Measurements from ENCODE around the gene MAP4K2. TPM values are rescaled to one million over a fixed set of nuclear protein-coding genes. Genes with fewer than 3 reads are reported as not detected.
A peak's percentile ranks its signal among the peaks of the same experiment; 100 is the strongest.
"Not testable (repeated sequence)": the region's sequence is repeated elsewhere in the genome, so short reads cannot be mapped to it uniquely, and the experiment has no call there.

MAP4K2 gene
- total and polyA plus RNA-seq, 4 donors: 15.0 to 41.8 (median 23.8) TPM

DNA sequence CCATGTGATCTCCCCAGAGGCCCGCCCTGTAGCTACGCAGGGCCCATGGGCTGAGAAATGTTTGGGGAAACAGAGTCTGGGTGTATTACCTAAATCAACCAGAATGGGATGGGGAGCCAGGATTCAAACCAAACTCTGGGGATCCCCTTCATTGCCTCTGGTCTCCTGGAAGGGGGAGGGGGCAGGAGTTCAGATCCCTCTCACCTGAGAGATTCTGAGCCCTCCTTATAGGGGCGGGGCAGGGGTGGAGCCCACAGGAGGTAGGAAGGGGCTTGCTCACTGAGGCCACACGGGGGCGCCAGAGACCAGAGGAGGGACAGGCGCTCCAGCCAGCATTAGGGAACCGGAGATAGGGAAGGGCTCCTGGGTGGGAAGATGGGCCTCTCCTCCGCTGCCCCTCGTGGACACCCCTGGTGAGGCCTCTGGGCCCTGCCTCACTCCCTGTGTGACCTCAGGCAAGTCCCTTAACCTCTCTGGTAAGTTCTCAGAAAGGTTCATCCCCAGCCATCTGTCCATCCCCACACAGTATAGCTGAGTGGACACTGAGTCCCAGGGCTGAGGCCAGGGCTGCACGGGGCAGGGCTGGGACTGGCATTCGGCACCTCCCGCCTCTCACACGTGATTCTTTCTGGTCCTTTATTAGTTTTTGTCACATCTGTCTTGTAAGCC is 44.1 kb upstream of the MAP4K2 start:
- H3K27me3 ChIP-seq (ENCODE audit: control insufficient read depth in 3 of 3, insufficient read depth in 3 of 3, low read length in 2 of 3): no peaks in the 10 kb centered on the region
- peak; percentile 90 to 94 (median 92) for DNase-seq
- TF ChIP-seq, protein P1, sequence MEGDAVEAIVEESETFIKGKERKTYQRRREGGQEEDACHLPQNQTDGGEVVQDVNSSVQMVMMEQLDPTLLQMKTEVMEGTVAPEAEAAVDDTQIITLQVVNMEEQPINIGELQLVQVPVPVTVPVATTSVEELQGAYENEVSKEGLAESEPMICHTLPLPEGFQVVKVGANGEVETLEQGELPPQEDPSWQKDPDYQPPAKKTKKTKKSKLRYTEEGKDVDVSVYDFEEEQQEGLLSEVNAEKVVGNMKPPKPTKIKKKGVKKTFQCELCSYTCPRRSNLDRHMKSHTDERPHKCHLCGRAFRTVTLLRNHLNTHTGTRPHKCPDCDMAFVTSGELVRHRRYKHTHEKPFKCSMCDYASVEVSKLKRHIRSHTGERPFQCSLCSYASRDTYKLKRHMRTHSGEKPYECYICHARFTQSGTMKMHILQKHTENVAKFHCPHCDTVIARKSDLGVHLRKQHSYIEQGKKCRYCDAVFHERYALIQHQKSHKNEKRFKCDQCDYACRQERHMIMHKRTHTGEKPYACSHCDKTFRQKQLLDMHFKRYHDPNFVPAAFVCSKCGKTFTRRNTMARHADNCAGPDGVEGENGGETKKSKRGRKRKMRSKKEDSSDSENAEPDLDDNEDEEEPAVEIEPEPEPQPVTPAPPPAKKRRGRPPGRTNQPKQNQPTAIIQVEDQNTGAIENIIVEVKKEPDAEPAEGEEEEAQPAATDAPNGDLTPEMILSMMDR (IDR thresholded peaks at IDR 0.05; ENCODE audit: control extremely low read depth, extremely low read depth): peak; percentile 98
- no peaks in the 10 kb centered on the region for H3K36me3 ChIP-seq (ENCODE audit: control insufficient read depth in 4 of 4, insufficient read depth in 4 of 4, low read length in 4 of 4)
- H3K27ac ChIP-seq (ENCODE audit: low read depth in 1 of 2, low read length in 1 of 2): no peak overlapping the region
- H3K9ac ChIP-seq (ENCODE audit: insufficient read depth in 1 of 2, low read length in 2 of 2): no peak overlapping the region
- 21 to 38% methylated on average over 12 to 13 of the region's 13 CpGs for WGBS, 2 donors
- no peaks in the 10 kb centered on the region for H3K9me3 ChIP-seq (ENCODE audit: control insufficient read depth in 4 of 4, insufficient read depth in 3 of 4, low read length in 3 of 4)
- peaks cover 0 to 30% (median 12%) of the 10 kb centered on the region in 5 donors for H3K4me1 ChIP-seq (ENCODE audit: control insufficient read depth in 5 of 5, insufficient read depth in 5 of 5, low read length in 5 of 5)
- H3K4me3 ChIP-seq: no peak overlapping the region
- peak; percentile 67 for ATAC-seq (ENCODE audit: insufficient read depth, low FRiP score)

DNA sequence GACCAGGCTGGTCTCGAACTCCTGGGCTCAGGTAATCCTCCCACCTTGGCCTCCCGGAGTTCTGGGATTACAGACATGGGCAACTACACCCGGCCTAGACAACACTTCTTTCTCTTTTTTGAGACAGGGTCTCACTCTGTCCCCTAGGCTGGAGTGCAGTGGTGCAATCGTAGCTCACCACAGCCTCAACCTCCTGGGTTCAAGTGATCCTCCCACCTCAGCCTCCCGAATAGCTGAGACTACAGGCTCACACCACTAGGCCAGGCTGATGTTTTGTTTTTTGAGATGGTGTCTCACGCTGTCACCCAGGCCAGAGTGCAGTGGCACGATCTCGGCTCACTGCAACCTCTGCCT is 42.7 kb upstream of the MAP4K2 start:
- Histone ChIP-seq H3K4me1 (ENCODE audit: control insufficient read depth in 5 of 5, insufficient read depth in 5 of 5, low read length in 5 of 5) (peaks cover 0 to 30% (median 9%) of the 10 kb centered on the region in 5 donors), H3K27ac (ENCODE audit: low read depth in 1 of 2, low read length in 1 of 2) (peak overlapping the region in 1 of 2 donors; percentile 65)
- not testable (repeated sequence) for H3K4me3 ChIP-seq; H3K9ac ChIP-seq (ENCODE audit: insufficient read depth in 1 of 2, low read length in 2 of 2); H3K9me3 ChIP-seq (ENCODE audit: control insufficient read depth in 4 of 4, insufficient read depth in 3 of 4, low read length in 3 of 4); H3K36me3 ChIP-seq (ENCODE audit: control insufficient read depth in 4 of 4, insufficient read depth in 4 of 4, low read length in 4 of 4); H3K27me3 ChIP-seq (ENCODE audit: control insufficient read depth in 3 of 3, insufficient read depth in 3 of 3, low read length in 2 of 3); ATAC-seq (ENCODE audit: insufficient read depth, low FRiP score); DNase-seq
- WGBS, 2 donors: 79 to 91% methylated on average over 8 of the region's 8 CpGs

DNA sequence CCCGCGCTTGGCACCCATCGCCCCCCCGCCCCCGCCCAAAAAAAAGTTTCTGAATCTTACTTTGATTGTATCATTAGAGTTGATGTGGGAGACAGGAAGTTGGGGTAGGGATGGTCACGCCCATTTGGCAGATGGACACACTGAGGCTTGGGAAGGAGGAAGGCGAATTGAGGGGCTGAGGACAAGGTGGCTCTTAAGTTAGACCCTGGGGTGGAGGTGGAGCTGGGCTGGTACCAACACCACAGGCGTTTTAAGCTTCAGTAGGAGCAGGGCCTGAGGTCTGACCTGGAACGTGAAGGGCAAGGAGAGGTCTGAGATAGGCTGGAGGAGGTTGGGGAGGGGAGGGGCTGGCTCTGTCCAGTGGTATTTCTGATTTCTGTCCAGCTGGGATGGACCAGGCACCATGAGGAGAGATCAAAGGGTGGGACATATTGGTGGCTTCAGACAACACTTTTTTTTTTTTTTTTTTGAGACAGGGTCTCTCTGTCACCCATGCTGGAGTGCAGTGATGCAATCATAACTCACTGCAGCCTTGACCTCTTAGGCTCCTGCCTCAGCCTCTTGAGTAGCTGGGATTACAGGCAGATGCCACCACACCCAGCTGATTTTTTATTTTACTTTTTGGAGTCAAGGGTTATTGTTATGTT is 42.2 kb upstream of the MAP4K2 start:
- Histone ChIP-seq H3K4me1 (ENCODE audit: control insufficient read depth in 5 of 5, insufficient read depth in 5 of 5, low read length in 5 of 5) (peaks cover 0 to 30% (median 9%) of the 10 kb centered on the region in 5 donors), H3K27ac (ENCODE audit: low read depth in 1 of 2, low read length in 1 of 2) (peak overlapping the region in 1 of 2 donors; percentile 86), H3K27me3 (ENCODE audit: control insufficient read depth in 3 of 3, insufficient read depth in 3 of 3, low read length in 2 of 3) (no peaks in the 10 kb centered on the region), H3K4me3 (no peak overlapping the region), H3K9me3 (ENCODE audit: control insufficient read depth in 4 of 4, insufficient read depth in 3 of 4, low read length in 3 of 4) (no peaks in the 10 kb centered on the region), H3K9ac (ENCODE audit: insufficient read depth in 1 of 2, low read length in 2 of 2) (no peak overlapping the region), H3K36me3 (ENCODE audit: control insufficient read depth in 4 of 4, insufficient read depth in 4 of 4, low read length in 4 of 4) (peaks cover 0 to 4% (median 0%) of the 10 kb centered on the region in 4 donors)
- TF ChIP-seq, protein P1 (IDR thresholded peaks at IDR 0.05; ENCODE audit: control extremely low read depth, extremely low read depth): no peak
- DNase-seq (peak; percentile 80 to 88 (median 86)), ATAC-seq (ENCODE audit: insufficient read depth, low FRiP score) (no peak)
- WGBS, 2 donors: 14 to 21% methylated on average over 9 of the region's 9 CpGs

DNA sequence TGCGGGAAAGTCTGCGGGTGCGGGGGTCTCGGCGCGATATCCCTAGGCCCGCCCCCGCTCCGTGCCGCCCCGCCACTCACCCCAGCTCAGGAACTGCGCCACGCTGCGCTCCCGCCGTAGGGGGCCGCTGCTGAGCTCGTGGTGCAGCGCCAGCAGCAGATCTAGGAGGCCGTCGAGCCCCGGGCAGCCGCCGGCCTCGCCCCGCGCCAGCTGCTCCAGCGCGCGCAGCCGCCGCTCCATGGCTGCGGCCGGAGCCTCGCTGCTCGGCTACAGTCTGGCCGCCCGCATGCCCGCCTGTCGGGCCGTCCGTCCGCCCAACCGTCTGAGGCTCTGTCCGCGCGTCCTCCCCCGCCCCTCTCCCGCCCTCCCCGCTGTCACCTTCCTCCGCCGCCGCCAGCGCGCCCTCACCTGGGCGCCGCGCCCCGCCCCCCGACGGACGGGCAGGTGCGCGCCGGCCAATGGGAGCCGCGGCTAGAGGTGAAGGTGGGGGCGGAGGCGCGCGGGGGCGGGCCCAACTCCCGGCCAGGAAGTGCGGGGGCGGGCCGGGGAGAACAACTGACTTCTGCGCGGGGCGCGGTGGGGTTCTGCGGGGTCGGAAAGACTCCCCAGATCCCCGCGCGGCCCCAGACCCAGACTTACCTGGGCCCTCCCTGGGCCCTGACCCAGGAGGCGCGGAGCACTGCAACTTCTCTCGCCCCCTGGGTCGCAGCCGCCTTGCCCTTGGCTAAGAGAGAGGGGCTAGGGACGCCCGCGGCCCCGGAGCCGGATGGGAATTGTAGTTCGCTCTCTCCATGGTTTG is 41.5 kb upstream of the MAP4K2 start, which contains the start of gene CDC42BPG:
TSS of gene CDC42BPG (minus strand) at position 324 of the 799 bp plus-strand sequence. CDS start at position 240, 84 bp downstream.
- peak; percentile 72 to 80 (median 80) for DNase-seq
- Histone ChIP-seq H3K9me3 (ENCODE audit: control insufficient read depth in 4 of 4, insufficient read depth in 3 of 4, low read length in 3 of 4) (no peaks in the 10 kb centered on the region), H3K27ac (ENCODE audit: low read depth in 1 of 2, low read length in 1 of 2) (peak within 1 kb of the TSS in 1 of 2 donors; percentile 86), H3K4me3 (peak within 1 kb of the TSS; percentile 33), H3K36me3 (ENCODE audit: control insufficient read depth in 4 of 4, insufficient read depth in 4 of 4, low read length in 4 of 4) (peaks cover 0 to 6% (median under 1%) of the 10 kb centered on the region in 4 donors), H3K27me3 (ENCODE audit: control insufficient read depth in 3 of 3, insufficient read depth in 3 of 3, low read length in 2 of 3) (no peaks in the 10 kb centered on the region), H3K4me1 (ENCODE audit: control insufficient read depth in 5 of 5, insufficient read depth in 5 of 5, low read length in 5 of 5) (peaks cover 0 to 24% (median 9%) of the 10 kb centered on the region in 5 donors), H3K9ac (ENCODE audit: insufficient read depth in 1 of 2, low read length in 2 of 2) (no peak within 1 kb of the TSS)
- ATAC-seq (ENCODE audit: insufficient read depth, low FRiP score): peak; percentile 76
- WGBS, 2 donors: 0 to 1% methylated on average over 44 to 96 of the region's 96 CpGs
- TF ChIP-seq, protein P1 (IDR thresholded peaks at IDR 0.05; ENCODE audit: control extremely low read depth, extremely low read depth): peak; percentile 58

All from lung (tissue), 12 donors.